ENCODE measurements around the gene TRIM29. TPM values are rescaled to one million over a fixed set of nuclear protein-coding genes. Genes with fewer than 3 reads are reported as not detected.

Gene TRIM29
- total RNA-seq, 2 donors from 2014 or later = 0.26 to 6.3 TPM

GRCh38 chr11:120122924-120123683 lies 14.8 kb downstream of the TRIM29 start:
- TF ChIP-seq CTCF (IDR thresholded peaks at IDR 0.05) = no peak
- Histone ChIP-seq H3K36me3 (replicated peaks in 1 of 2; ENCODE audit: insufficient read depth in 1 of 2, low read depth in 2 of 2) (no peaks in the 10 kb centered on the region), H3K27ac (no peak overlapping the region), H3K27me3 (no peaks in the 10 kb centered on the region), H3K4me3 (no peak overlapping the region), H3K9me3 (no peaks in the 10 kb centered on the region), H3K4me1 (peaks cover 4% of the 10 kb centered on the region)
- DNase-seq = no peak
- ATAC-seq = no peak
- intact Hi-C loops (cut with DNase I) = no loop called here
- 72 to 77% methylated on average over 12 of the region's 12 CpGs for WGBS, 2 donors

- H3K9me3 ChIP-seq = no peaks in the 10 kb centered on the region
- intact Hi-C loops (cut with DNase I) = no loop called here
- peak; percentile 20 to 52 (median 35) for DNase-seq
- no peak overlapping the region for H3K4me3 ChIP-seq
- H3K27ac ChIP-seq = peak overlapping the region in 2 of 4 donors; percentile 62 to 69
- H3K27me3 ChIP-seq = no peaks in the 10 kb centered on the region
- H3K36me3 ChIP-seq (replicated peaks in 1 of 2; ENCODE audit: insufficient read depth in 1 of 2, low read depth in 2 of 2) = no peaks in the 10 kb centered on the region
- 45 to 70% methylated on average over 5 to 8 of the region's 9 CpGs for WGBS, 2 donors
- TF ChIP-seq POLR2A (IDR thresholded peaks at IDR 0.05) (peak in 2 of 3 donors; percentile 28 to 31), CTCF (IDR thresholded peaks at IDR 0.05) (no peak)
- H3K4me1 ChIP-seq = peaks cover 4% of the 10 kb centered on the region
- peak; percentile 67 for ATAC-seq
Measured at GRCh38 chr11:120121914-120122473, 15.9 kb downstream of the TRIM29 start.

DNA sequence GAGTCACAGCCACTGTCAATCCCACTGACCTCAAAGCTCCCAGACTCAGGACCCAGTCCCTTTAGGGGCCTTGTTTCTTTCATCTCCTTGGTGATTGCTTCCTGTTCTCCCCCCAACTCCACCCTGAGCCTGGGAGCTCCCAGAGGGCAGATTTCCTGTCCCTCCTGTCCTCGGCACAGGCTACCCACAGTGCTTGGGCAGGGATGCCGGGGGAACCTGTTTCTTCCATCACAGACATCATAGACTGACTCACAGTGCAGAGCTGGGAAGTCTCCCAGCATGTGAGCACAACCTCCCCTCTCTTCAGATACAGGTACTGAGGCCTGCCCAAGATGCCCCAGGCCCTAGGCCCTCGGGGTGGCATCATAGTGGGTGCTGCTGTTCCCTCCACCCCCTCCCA lies 16.6 kb downstream of the TRIM29 start:
- DNase-seq = no peak
- TF ChIP-seq CTCF (IDR thresholded peaks at IDR 0.05) = no peak
- TF ChIP-seq POLR2A (IDR thresholded peaks at IDR 0.05) = no peak
- intact Hi-C loops (cut with DNase I) = no loop called here
- peak; percentile 16 for ATAC-seq
- no peaks in the 10 kb centered on the region for H3K36me3 ChIP-seq (replicated peaks in 1 of 2; ENCODE audit: insufficient read depth in 1 of 2, low read depth in 2 of 2)
- peaks cover 4% of the 10 kb centered on the region for H3K4me1 ChIP-seq
- peak overlapping the region in 2 of 4 donors; percentile 62 to 69 for H3K27ac ChIP-seq
- 67 to 72% methylated on average over 2 to 3 of the region's 3 CpGs for WGBS, 2 donors
- H3K4me3 ChIP-seq = no peak overlapping the region
- no peaks in the 10 kb centered on the region for H3K9me3 ChIP-seq
- no peaks in the 10 kb centered on the region for H3K27me3 ChIP-seq

DNA sequence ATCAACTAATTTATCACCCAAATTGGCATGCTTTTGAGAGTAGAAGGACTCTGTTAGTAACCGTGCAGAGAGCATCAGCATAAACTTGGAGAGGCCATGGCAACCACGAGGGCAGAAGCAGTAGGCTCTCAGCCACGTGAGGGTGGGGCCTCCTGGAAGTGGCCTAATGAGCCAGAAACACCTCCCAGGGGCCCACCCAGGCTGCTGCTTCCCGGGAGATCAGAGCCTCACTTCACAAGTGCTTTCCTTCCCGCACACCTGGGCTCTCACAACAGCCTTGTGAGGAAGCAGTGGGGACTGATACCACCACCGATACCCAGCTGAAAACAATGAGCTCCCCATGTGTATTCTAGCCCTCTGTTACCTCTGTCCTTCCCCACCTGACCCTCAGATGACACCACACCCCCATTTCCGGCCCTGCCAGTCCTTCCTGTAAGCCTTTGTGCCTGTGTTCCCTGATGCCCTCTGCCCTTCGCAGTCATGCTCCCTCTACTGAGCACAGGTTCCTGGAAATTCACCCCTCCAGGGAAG lies 17.0 kb downstream of the TRIM29 start:
- WGBS, 2 donors = 74 to 76% methylated on average over 7 to 8 of the region's 8 CpGs
- no peak for DNase-seq
- intact Hi-C loops (cut with DNase I) = no loop called here

More for the DNA sequence above, 17.0 kb downstream of the TRIM29 start:
- no peaks in the 10 kb centered on the region for H3K27me3 ChIP-seq
- H3K9me3 ChIP-seq = no peaks in the 10 kb centered on the region
- TF ChIP-seq CTCF (IDR thresholded peaks at IDR 0.05) (no peak), POLR2A (IDR thresholded peaks at IDR 0.05) (no peak)
- no peak overlapping the region for H3K4me3 ChIP-seq
- no peak for ATAC-seq
- no peaks in the 10 kb centered on the region for H3K36me3 ChIP-seq (replicated peaks in 1 of 2; ENCODE audit: insufficient read depth in 1 of 2, low read depth in 2 of 2)
- peak overlapping the region in 2 of 4 donors; percentile 62 to 69 for H3K27ac ChIP-seq
- peaks cover 4% of the 10 kb centered on the region for H3K4me1 ChIP-seq
